GM12878 (cell line): ENCODE measurements around the gene AP2A2. TPM values are rescaled to one million over a fixed set of nuclear protein-coding genes. Genes with fewer than 3 reads are reported as not detected.

Experiments used
- ATAC-seq: fragments of 200-7000 bp; cut with Tn5 transposase; 3 replicates; pipeline ENCODE4 v1.9.1; 2020; ENCODE audit warnings: mild to moderate bottlenecking, moderate library complexity
- BruUV-seq: library from RNA; stranded (reverse); fragments of 400-500 nt; replicated peaks from 2 replicates; lab custom pipeline; 2021; lab: Mats Ljungman, UMichigan
- CTCF ChIA-PET: fragments of 300-600 bp; sonication (Branson Sonifier 250); formaldehyde crosslinking; extraction: SDS; loops from one replicate; lab custom pipeline; 2021; ENCODE audit warnings: inconsistent platforms; lab: Yijun Ruan, JAX
- POLR2A ChIA-PET: fragments of 350-600 bp; formaldehyde crosslinking; extraction: SDS; loops from one replicate; lab custom pipeline; 2021; ENCODE audit warnings: inconsistent platforms; lab: Charles Lee
- RAD21 ChIA-PET: fragments of 300-600 bp; sonication (Branson Sonifier 250); formaldehyde crosslinking; loops from one replicate; lab custom pipeline; 2023; ENCODE audit warnings: antibody characterized with exemption; ENCODE audit not compliant: unreplicated experiment; lab: Charles Lee
- SMC1A ChIA-PET: fragments of 300-600 bp; sonication (Branson Sonifier 250); formaldehyde crosslinking; loops from one replicate; lab custom pipeline; 2023; ENCODE audit not compliant: unreplicated experiment, uncharacterized antibody; lab: Charles Lee
- DNase-seq: peaks from one replicate; pipeline ENCODE4 v3.0.0-alpha.2; 2011; ENCODE audit warnings: low read depth, low spot score
- FAIRE-seq: peaks from 3 replicates; lab custom pipeline; 2011; peaks lifted over from hg19 to GRCh38; lab: Jason Lieb, UNC
- H2AFZ ChIP-seq: 2 replicates; pipeline ENCODE4 v1.6.0; 2011; ENCODE audit warnings: low read depth, low read length, control low read depth; ENCODE audit not compliant: control insufficient read depth
- H3K27ac ChIP-seq: 2 replicates; pipeline ENCODE4 v1.5.1; 2011; ENCODE audit warnings: control low read depth; ENCODE audit not compliant: control insufficient read depth, insufficient read depth
- H3K27me3 ChIP-seq, 2 experiments: replicated peaks in 1 of 2; 2 replicates each; pipeline versions ENCODE4 v1.6.0 to v1.6.1; 2011; ENCODE audit warnings: low read length in 1 of 2; ENCODE audit not compliant: control insufficient read depth in 2 of 2, insufficient read depth in 2 of 2
- H3K36me3 ChIP-seq, 2 experiments: 2 replicates each; pipeline ENCODE4 v1.5.1; 2011; ENCODE audit warnings: low read length in 1 of 2; ENCODE audit not compliant: control insufficient read depth in 2 of 2, insufficient read depth in 2 of 2
- H3K4me1 ChIP-seq: 2 replicates; pipeline ENCODE4 v1.6.1; 2011; ENCODE audit warnings: mild to moderate bottlenecking, low read length, moderate library complexity, mixed read lengths; ENCODE audit not compliant: control insufficient read depth, insufficient read depth
- H3K4me2 ChIP-seq: 2 replicates; pipeline ENCODE4 v1.6.0; 2011; ENCODE audit warnings: control low read depth; ENCODE audit not compliant: control insufficient read depth, insufficient read depth
- H3K4me3 ChIP-seq: fragments of 200-600 bp; sonication (generic); 2 replicates; pipeline ENCODE4 v1.5.1; 2016
- H3K79me2 ChIP-seq: 2 replicates; pipeline ENCODE4 v1.6.0; 2011; ENCODE audit warnings: low read length; ENCODE audit not compliant: control insufficient read depth, insufficient read depth
- H3K9ac ChIP-seq: 2 replicates; pipeline ENCODE4 v1.8.0; 2011; ENCODE audit warnings: low read length, control low read depth, mixed read lengths; ENCODE audit not compliant: control insufficient read depth, insufficient read depth
- H3K9me3 ChIP-seq: replicated peaks from 3 replicates; pipeline ENCODE4 v1.5.1; 2011; ENCODE audit warnings: mild to moderate bottlenecking, low read length; ENCODE audit not compliant: control insufficient read depth, insufficient read depth
- H4K20me1 ChIP-seq: 2 replicates; pipeline ENCODE4 v1.6.0; 2011; ENCODE audit not compliant: control insufficient read depth, insufficient read depth
- BMI1 ChIP-seq: fragments of 450-650 bp; IDR thresholded peaks from 2 replicates; pipeline ENCODE4 v1.6.1; 2016; ENCODE audit warnings: mild to moderate bottlenecking, moderate library complexity, borderline replicate concordance
- CBFB ChIP-seq: IDR thresholded peaks from 2 replicates; pipeline ENCODE4 v1.6.1; 2016; ENCODE audit warnings: antibody characterized with exemption, low read depth
- LARP7 ChIP-seq: fragments of 450-650 bp; IDR thresholded peaks from 2 replicates; pipeline ENCODE4 v1.6.1; 2017; ENCODE audit warnings: mild to moderate bottlenecking
- PAX5 ChIP-seq: IDR thresholded peaks from 2 replicates; pipeline ENCODE4 v1.6.1; 2011; ENCODE audit warnings: low read depth, low read length, borderline replicate concordance
- RAD51 ChIP-seq: fragments of 450-650 bp; IDR thresholded peaks from 2 replicates; pipeline ENCODE4 v1.6.1; 2016; ENCODE audit warnings: moderate library complexity, mild to moderate bottlenecking, inconsistent platforms
- RUNX3 ChIP-seq: IDR thresholded peaks from 2 replicates; pipeline ENCODE4 v1.6.1; 2012; ENCODE audit warnings: low read length, inconsistent platforms
- SREBF2 ChIP-seq: IDR thresholded peaks from 2 replicates; pipeline ENCODE4 v1.6.1; 2012; ENCODE audit warnings: mild to moderate bottlenecking, low read length
- STAT3 ChIP-seq: IDR thresholded peaks from 2 replicates; pipeline ENCODE4 v1.6.1; 2011; ENCODE audit warnings: low read depth, low read length, improper control_type of control experiment
- TCF7 ChIP-seq: IDR thresholded peaks from 2 replicates; pipeline ENCODE4 v1.6.1; 2014; ENCODE audit warnings: antibody characterized with exemption, borderline replicate concordance
- ZBED1 ChIP-seq: IDR thresholded peaks from 2 replicates; pipeline ENCODE4 v1.6.1; 2016; ENCODE audit warnings: borderline replicate concordance
- WGBS: methylation state at CpG from one replicate; pipeline ENCODE4 v1.1.6; 2016; ENCODE audit warnings: low lambda C conversion rate; ENCODE audit not compliant: insufficient replicate concordance, insufficient coverage; ENCODE audit errors: missing lambda C conversion rate; 5-methylcytosine and 5-hydroxymethylcytosine counted together
- in situ Hi-C: fragments of 300-500 bp; cut with MboI; formaldehyde crosslinking; loops from 9 replicates; pipeline ENCODE4 v1.14.3; 2018; ENCODE audit warnings: mixed read lengths
- intact Hi-C: fragments of 100-400 bp; cut with micrococcal nuclease; formaldehyde crosslinking; loops from one replicate; pipeline ENCODE4 v1.14.2; 2022; ENCODE audit not compliant: unreplicated experiment
- polyA plus RNA-seq, 11 experiments: library from polyadenylated mRNA; depleted of rRNA in 4 of 11; unstranded in 6 of 11; stranded (reverse) in 5 of 11; fragments of >200 nt; fragmentation: Nextera tagmentation in 4 of 11; fragmentation: Illumina TruSeq in 1 of 11; extraction: Ambion mirVana in 4 of 11; extraction: Trizol in 1 of 11; gene quantifications; 1 replicate in 1 of 11; 2 replicates in 10 of 11; pipeline versions ENCODE4 v1.2.1 to v1.2.3, GENCODE V29; 2011 to 2016; ENCODE audit warnings: inconsistent platforms in 2 of 11, missing spikeins in 2 of 11, low read depth in 1 of 11
- total RNA-seq, 4 experiments: library from RNA; depleted of rRNA in 3 of 4; stranded (reverse); fragments of >200 nt in 3 of 4; fragmentation: Illumina TruSeq in 1 of 4; extraction: Trizol in 1 of 4; gene quantifications; 2 replicates each; pipeline versions ENCODE4 v1.2.1 to v1.2.3, GENCODE V29; 2013 to 2021
- TF ChIP-seq, protein P1 (sequence below): IDR thresholded peaks from 2 replicates; pipeline ENCODE4 v1.6.1; 2011; ENCODE audit warnings: borderline replicate concordance, low read depth, mild to moderate bottlenecking, moderate library complexity, mixed read lengths, low read length; ENCODE audit not compliant: insufficient read depth; ENCODE audit errors: extremely low read length

Gene AP2A2
- total and polyA plus RNA-seq, 10 of the 15 experiments (the other 5 are each of a cell fraction or from before 2014, with no cell fraction given) = 0.58 to 48.8 (median 18.2) TPM

DNA sequence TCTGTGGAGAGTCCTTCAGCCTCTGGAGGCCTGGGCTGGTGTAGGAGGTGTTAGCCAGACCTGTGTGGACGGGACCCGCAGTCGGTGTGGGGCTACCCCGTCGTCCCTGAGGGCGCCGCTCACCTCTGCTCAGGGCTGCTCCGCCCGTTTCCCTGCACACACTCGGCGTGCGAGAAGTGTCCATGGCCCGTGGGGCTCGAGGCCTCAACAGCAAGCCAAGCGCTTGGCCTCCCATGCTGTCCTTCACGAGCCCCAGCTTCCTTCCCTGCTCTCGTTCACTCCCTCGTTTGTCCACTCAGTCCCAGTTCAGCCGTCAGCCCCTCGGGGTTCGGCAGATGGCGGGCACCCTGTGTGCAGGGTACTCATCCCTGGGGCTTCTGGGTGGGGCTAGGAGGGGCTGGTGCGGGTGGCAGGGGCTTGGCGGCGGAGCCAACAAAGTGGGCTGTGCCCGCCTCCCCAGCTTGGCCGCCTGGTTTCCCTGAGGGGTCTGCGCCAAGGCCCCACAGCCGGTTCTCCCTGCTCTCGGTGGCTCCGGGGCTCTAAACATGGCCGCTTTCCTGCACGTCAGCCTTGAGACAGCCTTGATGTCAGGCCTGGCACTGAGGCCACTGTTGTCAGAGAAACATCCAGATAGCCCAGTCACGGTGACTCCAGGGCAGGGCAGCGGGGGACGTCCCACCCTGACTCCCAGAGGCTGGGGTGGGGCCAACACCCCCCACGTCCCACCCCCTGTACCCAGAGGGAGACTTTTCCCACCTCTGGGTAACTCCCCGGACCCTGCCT is 107.5 kb downstream of the AP2A2 start:
- POLR2A ChIA-PET = no interaction called here
- Histone ChIP-seq H3K79me2 (no peaks in the 10 kb centered on the region), H3K4me1 (no peaks in the 10 kb centered on the region), H3K9ac (no peak overlapping the region), H3K9me3 (no peaks in the 10 kb centered on the region), H3K27me3 (no peaks in the 10 kb centered on the region), H3K4me3 (no peak overlapping the region), H2AFZ (no peak overlapping the region), H4K20me1 (no peaks in the 10 kb centered on the region), H3K36me3 (no peaks in the 10 kb centered on the region), H3K27ac (no peak overlapping the region), H3K4me2 (no peak overlapping the region)
- WGBS = 71% methylated on average over 34 of the region's 38 CpGs
- RAD21 ChIA-PET = no interaction called here
- no peak for ATAC-seq
- in situ Hi-C loops (no loop called here), intact Hi-C loops (no loop called here)
- TF ChIP-seq BMI1 (no peak), CBFB (no peak), PAX5 (no peak), SREBF2 (no peak), RAD51 (no peak), TCF7 (no peak), LARP7 (no peak), RUNX3 (no peak)
- SMC1A ChIA-PET = no interaction called here
- CTCF ChIA-PET = interaction anchor here (0.6 kb wide), 1 partner anchor 156 kb away, joined by 3 read pairs; no protein-coding TSS in a partner anchor
- no peak for FAIRE-seq
- BruUV-seq = no TSS peak
- no peak for DNase-seq

DNA sequence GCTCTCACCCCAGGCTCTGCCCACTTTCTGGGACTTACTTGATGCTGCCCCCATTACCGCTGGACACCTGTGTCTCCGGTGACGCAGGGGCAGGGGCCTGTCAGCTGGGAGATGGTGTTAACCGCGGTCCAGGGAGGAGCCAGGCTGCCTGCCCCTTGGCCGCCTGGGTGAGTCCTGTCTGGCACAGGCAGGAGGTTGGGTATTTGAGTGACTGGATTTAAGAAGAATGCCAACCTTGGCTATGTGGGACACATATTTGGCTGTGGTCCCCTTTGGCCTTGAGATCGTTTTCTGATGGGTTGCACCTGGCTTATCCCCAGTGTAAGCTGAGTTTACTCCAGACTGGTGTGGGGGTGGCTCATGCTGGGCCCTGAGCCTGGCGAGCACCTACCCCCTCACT is 108.3 kb downstream of the AP2A2 start:
- H3K27ac ChIP-seq = no peak overlapping the region
- ChIA-PET CTCF (no interaction called here), POLR2A (no interaction called here), SMC1A (no interaction called here), RAD21 (no interaction called here)
- no peak for DNase-seq
- no peak for FAIRE-seq
- no peak overlapping the region for H2AFZ ChIP-seq
- no TSS peak for BruUV-seq
- H3K79me2 ChIP-seq = no peaks in the 10 kb centered on the region
- H3K4me3 ChIP-seq = no peak overlapping the region
- no peaks in the 10 kb centered on the region for H4K20me1 ChIP-seq
- no peak overlapping the region for H3K4me2 ChIP-seq
- intact Hi-C loops (no loop called here), in situ Hi-C loops (no loop called here)
- H3K27me3 ChIP-seq = no peaks in the 10 kb centered on the region
- H3K9ac ChIP-seq = no peak overlapping the region
- no peaks in the 10 kb centered on the region for H3K9me3 ChIP-seq
- no peaks in the 10 kb centered on the region for H3K4me1 ChIP-seq
- TF ChIP-seq, protein P1, sequence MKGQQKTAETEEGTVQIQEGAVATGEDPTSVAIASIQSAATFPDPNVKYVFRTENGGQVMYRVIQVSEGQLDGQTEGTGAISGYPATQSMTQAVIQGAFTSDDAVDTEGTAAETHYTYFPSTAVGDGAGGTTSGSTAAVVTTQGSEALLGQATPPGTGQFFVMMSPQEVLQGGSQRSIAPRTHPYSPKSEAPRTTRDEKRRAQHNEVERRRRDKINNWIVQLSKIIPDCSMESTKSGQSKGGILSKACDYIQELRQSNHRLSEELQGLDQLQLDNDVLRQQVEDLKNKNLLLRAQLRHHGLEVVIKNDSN = no peak
- no peak for TF ChIP-seq ZBED1
- no peak for TF ChIP-seq STAT3
- 57% methylated on average over 8 of the region's 8 CpGs for WGBS
- ATAC-seq = no peak
- H3K36me3 ChIP-seq = no peaks in the 10 kb centered on the region
